Measurements from ENCODE around the gene GSTM2. TPM values are rescaled to one million over a fixed set of nuclear protein-coding genes. Genes with fewer than 3 reads are reported as not detected.

GSTM2 gene
- total RNA-seq, 1 experiment from 2014 or later, result 10.2 TPM

DNA sequence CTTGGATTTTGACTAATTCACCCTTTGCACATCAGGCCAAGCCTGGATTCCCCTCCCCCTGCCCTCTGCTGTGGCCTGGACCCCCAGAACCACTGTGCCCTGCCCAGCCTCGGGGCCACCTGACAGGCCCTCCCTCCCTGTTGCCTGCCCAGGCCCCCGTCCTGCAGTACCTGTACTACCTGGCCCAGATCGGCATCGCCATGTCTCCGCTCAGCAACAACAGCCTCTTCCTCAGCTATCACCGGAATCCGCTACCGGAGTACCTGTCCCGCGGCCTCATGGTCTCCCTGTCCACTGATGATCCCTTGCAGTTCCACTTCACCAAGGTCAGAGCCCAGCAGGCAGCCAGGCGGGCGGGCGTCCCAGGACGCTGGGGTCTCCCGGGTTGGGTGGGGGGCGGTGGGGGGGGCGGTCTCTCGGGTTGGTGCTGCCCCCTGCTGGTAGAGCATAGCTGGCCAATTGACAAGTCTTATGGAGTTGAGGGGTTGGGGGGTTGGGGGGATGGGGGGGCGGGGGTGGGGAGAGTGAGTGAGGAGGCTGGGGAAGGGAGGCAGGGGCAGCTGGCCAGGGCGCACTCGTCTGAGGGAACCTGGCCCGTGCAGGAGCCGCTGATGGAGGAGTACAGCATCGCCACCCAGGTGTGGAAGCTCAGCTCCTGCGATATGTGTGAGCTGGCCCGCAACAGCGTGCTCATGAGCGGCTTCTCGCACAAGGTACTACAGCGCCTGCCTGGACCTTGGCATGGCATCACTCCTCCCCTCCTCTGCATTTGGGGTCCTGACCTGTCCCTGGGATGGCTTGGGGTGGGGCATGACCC, 37.6 kb upstream of the GSTM2 start:
- no peak for ATAC-seq

DNA sequence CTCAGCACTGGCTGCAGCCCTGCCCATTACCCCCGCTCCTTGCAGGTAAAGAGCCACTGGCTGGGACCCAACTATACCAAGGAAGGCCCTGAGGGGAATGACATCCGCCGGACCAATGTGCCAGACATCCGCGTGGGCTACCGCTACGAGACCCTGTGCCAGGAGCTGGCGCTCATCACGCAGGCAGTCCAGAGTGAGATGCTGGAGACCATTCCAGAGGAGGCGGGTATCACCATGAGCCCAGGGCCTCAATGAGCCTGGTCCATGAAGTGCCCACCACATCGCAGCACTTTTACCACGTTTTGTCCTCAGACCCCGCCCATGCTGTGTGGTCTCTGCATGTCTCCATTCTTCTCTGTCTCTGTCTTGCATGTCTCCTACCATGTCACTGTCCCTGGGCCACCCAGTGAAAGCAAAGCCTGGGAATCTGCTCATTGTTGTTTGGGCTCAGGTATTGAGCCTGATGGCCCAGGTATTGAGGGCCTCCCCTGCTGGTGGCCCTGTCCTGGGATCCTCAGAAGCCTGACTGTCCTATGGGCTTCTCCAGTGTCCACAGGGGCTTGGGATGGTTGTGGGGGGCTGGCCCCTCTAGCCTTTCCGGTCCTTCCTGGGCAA, 36.9 kb upstream of the GSTM2 start:
- in situ Hi-C loops (cut with HindIII; ENCODE audit: low pct_unique_long_range_greater_than_20kb, low sequenced_read_pairs) (no loop called here), intact Hi-C loops (cut with micrococcal nuclease; ENCODE audit: unreplicated experiment) (no loop called here)
- Histone ChIP-seq H3K9me3 (ENCODE audit: control insufficient read depth, insufficient read depth, low read depth, low read length) (no peaks in the 10 kb centered on the region), H3K36me3 (ENCODE audit: control insufficient read depth, insufficient read depth, low read length) (no peaks in the 10 kb centered on the region), H3K4me3 (ENCODE audit: low read depth in 2 of 2, low read length in 2 of 2) (no peak overlapping the region), H3K27ac (ENCODE audit: low read length) (no peak overlapping the region), H3K4me1 (ENCODE audit: control insufficient read depth, insufficient read depth, low read length) (no peaks in the 10 kb centered on the region; the same call in none of the 2 replicates), H3K27me3 (ENCODE audit: control insufficient read depth, insufficient read depth, low read length) (no peaks in the 10 kb centered on the region)
- TSS peak; percentile 69 for BruUV-seq (replicated peaks)
- no peak for DNase-seq (ENCODE audit: low read depth, low spot score)
- CTCF ChIA-PET, result interaction anchor here (0.6 to 1.4 kb wide), 7 partner anchors 8 to 333 kb away, joined by 3 to 6 read pairs (median 4); no protein-coding TSS in a partner anchor
- ATAC-seq, result no peak
- no peak for TF ChIP-seq POLR2AphosphoS5 (IDR thresholded peaks at IDR 0.05; ENCODE audit: low read depth, low read length)
- TF ChIP-seq, protein P1, sequence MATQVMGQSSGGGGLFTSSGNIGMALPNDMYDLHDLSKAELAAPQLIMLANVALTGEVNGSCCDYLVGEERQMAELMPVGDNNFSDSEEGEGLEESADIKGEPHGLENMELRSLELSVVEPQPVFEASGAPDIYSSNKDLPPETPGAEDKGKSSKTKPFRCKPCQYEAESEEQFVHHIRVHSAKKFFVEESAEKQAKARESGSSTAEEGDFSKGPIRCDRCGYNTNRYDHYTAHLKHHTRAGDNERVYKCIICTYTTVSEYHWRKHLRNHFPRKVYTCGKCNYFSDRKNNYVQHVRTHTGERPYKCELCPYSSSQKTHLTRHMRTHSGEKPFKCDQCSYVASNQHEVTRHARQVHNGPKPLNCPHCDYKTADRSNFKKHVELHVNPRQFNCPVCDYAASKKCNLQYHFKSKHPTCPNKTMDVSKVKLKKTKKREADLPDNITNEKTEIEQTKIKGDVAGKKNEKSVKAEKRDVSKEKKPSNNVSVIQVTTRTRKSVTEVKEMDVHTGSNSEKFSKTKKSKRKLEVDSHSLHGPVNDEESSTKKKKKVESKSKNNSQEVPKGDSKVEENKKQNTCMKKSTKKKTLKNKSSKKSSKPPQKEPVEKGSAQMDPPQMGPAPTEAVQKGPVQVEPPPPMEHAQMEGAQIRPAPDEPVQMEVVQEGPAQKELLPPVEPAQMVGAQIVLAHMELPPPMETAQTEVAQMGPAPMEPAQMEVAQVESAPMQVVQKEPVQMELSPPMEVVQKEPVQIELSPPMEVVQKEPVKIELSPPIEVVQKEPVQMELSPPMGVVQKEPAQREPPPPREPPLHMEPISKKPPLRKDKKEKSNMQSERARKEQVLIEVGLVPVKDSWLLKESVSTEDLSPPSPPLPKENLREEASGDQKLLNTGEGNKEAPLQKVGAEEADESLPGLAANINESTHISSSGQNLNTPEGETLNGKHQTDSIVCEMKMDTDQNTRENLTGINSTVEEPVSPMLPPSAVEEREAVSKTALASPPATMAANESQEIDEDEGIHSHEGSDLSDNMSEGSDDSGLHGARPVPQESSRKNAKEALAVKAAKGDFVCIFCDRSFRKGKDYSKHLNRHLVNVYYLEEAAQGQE (IDR thresholded peaks at IDR 0.05; ENCODE audit: insufficient read depth in 1 of 2, low read depth in 2 of 2, low read length in 1 of 2), result no peak
- TF ChIP-seq TCF7L2 (IDR thresholded peaks at IDR 0.05; ENCODE audit: low read depth, low read length), result no peak
- TF ChIP-seq, protein P2, sequence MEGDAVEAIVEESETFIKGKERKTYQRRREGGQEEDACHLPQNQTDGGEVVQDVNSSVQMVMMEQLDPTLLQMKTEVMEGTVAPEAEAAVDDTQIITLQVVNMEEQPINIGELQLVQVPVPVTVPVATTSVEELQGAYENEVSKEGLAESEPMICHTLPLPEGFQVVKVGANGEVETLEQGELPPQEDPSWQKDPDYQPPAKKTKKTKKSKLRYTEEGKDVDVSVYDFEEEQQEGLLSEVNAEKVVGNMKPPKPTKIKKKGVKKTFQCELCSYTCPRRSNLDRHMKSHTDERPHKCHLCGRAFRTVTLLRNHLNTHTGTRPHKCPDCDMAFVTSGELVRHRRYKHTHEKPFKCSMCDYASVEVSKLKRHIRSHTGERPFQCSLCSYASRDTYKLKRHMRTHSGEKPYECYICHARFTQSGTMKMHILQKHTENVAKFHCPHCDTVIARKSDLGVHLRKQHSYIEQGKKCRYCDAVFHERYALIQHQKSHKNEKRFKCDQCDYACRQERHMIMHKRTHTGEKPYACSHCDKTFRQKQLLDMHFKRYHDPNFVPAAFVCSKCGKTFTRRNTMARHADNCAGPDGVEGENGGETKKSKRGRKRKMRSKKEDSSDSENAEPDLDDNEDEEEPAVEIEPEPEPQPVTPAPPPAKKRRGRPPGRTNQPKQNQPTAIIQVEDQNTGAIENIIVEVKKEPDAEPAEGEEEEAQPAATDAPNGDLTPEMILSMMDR (IDR thresholded peaks at IDR 0.05), result no peak
- no peak for TF ChIP-seq SIN3A (IDR thresholded peaks at IDR 0.05; ENCODE audit: borderline replicate concordance, insufficient read depth, low read depth, low read length)
- POLR2A ChIA-PET, result no interaction called here

More for the DNA sequence above, 37.6 kb upstream of the GSTM2 start:
- Histone ChIP-seq H3K27me3 (ENCODE audit: control insufficient read depth, insufficient read depth, low read length) (no peaks in the 10 kb centered on the region), H3K4me3 (ENCODE audit: low read depth in 2 of 2, low read length in 2 of 2) (no peak overlapping the region), H3K4me1 (ENCODE audit: control insufficient read depth, insufficient read depth, low read length) (no peaks in the 10 kb centered on the region; the same call in 1 of the 2 replicates), H3K36me3 (ENCODE audit: control insufficient read depth, insufficient read depth, low read length) (no peaks in the 10 kb centered on the region), H3K9me3 (ENCODE audit: control insufficient read depth, insufficient read depth, low read depth, low read length) (no peaks in the 10 kb centered on the region), H3K27ac (ENCODE audit: low read length) (no peak overlapping the region)
- no TSS peak for BruUV-seq (replicated peaks)
- TF ChIP-seq, protein P1 (IDR thresholded peaks at IDR 0.05; ENCODE audit: insufficient read depth in 1 of 2, low read depth in 2 of 2, low read length in 1 of 2), result no peak
- TF ChIP-seq, protein P2 (IDR thresholded peaks at IDR 0.05), result peak; percentile 40; the same call in 1 of the 2 replicates
- TF ChIP-seq SIN3A (IDR thresholded peaks at IDR 0.05; ENCODE audit: borderline replicate concordance, insufficient read depth, low read depth, low read length) (no peak), POLR2AphosphoS5 (IDR thresholded peaks at IDR 0.05; ENCODE audit: low read depth, low read length) (no peak)
- intact Hi-C loops (cut with micrococcal nuclease; ENCODE audit: unreplicated experiment) (no loop called here), in situ Hi-C loops (cut with HindIII; ENCODE audit: low pct_unique_long_range_greater_than_20kb, low sequenced_read_pairs) (no loop called here)
- ChIA-PET CTCF (interaction anchor here (0.6 to 1.4 kb wide), 9 partner anchors 8 to 333 kb away, joined by 3 to 6 read pairs (median 4); no protein-coding TSS in a partner anchor), POLR2A (no interaction called here)
- DNase-seq (ENCODE audit: low read depth, low spot score), result no peak

All from Panc1 (cell line).